HG03196 (cell line): ENCODE measurements around the gene C16orf95.

Source experiments
- ATAC-seq: cut with Tn5 transposase; IDR thresholded peaks from one replicate; pipeline ENCODE4 v1.9.1; 2021; ENCODE audit not compliant: unreplicated experiment

The C16orf95 gene

GRCh38 chr16:87333581-87334331, 16.6 kb upstream of the C16orf95 start:
- ATAC-seq = no peak

GRCh38 chr16:87333101-87333500, 15.9 kb upstream of the C16orf95 start:
- ATAC-seq = no peak

- no peak for ATAC-seq
These were observed 15.0 kb upstream of the C16orf95 start for GRCh38 chr16:87332150-87332549.

GRCh38 chr16:87331241-87331801, 14.1 kb upstream of the C16orf95 start:
- no peak for ATAC-seq

GRCh38 chr16:87330646-87331045, 13.5 kb upstream of the C16orf95 start:
- ATAC-seq = no peak

GRCh38 chr16:87330257-87330624, 13.0 kb upstream of the C16orf95 start:
- no peak for ATAC-seq

GRCh38 chr16:87329436-87330256, 12.5 kb upstream of the C16orf95 start:
- no peak for ATAC-seq

GRCh38 chr16:87328846-87329245, 11.7 kb upstream of the C16orf95 start:
- ATAC-seq = no peak

- ATAC-seq = no peak
These were observed 10.8 kb upstream of the C16orf95 start for GRCh38 chr16:87327798-87328495.

- no peak for ATAC-seq
These were observed 9.0 kb upstream of the C16orf95 start for GRCh38 chr16:87326151-87326571.

- no peak for ATAC-seq
These were observed 8.2 kb upstream of the C16orf95 start for GRCh38 chr16:87325423-87325858.

- ATAC-seq = no peak
These were observed 7.5 kb upstream of the C16orf95 start for GRCh38 chr16:87324411-87325275.

- no peak for ATAC-seq
These were observed 6.7 kb upstream of the C16orf95 start for GRCh38 chr16:87323727-87324410.

GRCh38 chr16:87322833-87323726, 5.9 kb upstream of the C16orf95 start:
- ATAC-seq = no peak

- no peak for ATAC-seq
These were observed 5.2 kb upstream of the C16orf95 start for GRCh38 chr16:87322360-87322759.

GRCh38 chr16:87321336-87322107, 4.3 kb upstream of the C16orf95 start:
- ATAC-seq = no peak

GRCh38 chr16:87320510-87321227, 3.5 kb upstream of the C16orf95 start:
- no peak for ATAC-seq
